ENCODE measurements around the gene MB21D2.
"Not testable (repeated sequence)": the region's sequence is repeated elsewhere in the genome, so short reads cannot be mapped to it uniquely, and the experiment has no call there.

Gene MB21D2

DNA sequence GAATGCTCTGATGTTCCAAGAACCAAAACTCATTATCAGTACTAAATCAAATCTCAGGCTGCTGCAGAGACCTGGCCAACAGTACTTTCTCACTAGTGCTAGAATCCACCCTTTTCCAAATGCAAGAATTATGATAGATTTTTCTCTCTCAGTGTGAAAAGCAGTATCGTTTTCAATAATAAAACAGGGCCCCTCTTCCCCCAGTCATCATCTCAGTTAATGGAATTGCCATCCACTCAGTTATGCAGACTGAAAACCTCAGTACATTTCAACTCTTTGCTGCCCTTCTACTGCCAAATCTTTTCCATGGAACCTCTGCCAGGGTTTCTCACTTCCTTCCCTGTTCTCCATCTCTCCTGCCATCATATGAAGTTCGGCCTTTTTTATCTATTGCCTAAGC lies 117.9 kb downstream of the MB21D2 start:
- DNase-seq, result no peak

DNA sequence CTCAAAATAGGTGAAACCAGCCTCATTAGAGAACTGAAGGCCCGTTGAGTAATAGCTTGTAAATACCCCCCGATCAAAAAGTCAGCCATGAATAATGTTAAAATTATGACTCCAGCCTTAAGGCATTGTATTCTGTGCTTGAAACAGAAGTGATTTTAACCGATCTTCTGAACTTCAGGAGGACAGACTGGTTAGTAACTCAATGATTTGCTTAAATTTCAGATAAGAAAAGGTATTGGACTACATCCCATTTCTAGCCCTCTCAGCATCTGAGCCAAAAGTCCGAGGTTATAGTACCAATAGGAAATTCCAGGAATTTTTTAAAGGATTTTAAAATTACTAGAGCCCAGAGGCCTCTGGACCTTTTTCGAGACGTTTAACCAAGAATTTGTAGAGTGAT lies 122.6 kb downstream of the MB21D2 start:
- DNase-seq, result no peak

DNA sequence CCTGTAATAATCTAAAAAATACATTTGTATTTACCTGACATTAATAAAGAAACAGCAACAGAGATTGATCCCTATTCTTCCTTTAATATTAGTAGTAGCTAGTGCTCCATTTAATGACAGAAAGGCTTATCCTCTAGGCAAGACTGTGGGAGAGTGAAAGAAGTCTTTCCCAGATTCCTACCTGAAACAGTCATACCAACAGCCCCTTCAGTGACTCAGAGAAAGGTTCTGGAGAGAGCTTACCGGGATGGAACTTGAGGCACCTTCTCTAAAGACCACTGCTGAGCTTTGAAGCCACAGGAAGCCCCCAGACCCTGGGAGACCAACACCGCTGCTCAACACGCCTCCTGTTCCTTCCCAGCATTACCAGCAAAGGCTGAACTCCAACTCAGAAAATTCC lies 123.4 kb downstream of the MB21D2 start:
- no peak for DNase-seq

DNA sequence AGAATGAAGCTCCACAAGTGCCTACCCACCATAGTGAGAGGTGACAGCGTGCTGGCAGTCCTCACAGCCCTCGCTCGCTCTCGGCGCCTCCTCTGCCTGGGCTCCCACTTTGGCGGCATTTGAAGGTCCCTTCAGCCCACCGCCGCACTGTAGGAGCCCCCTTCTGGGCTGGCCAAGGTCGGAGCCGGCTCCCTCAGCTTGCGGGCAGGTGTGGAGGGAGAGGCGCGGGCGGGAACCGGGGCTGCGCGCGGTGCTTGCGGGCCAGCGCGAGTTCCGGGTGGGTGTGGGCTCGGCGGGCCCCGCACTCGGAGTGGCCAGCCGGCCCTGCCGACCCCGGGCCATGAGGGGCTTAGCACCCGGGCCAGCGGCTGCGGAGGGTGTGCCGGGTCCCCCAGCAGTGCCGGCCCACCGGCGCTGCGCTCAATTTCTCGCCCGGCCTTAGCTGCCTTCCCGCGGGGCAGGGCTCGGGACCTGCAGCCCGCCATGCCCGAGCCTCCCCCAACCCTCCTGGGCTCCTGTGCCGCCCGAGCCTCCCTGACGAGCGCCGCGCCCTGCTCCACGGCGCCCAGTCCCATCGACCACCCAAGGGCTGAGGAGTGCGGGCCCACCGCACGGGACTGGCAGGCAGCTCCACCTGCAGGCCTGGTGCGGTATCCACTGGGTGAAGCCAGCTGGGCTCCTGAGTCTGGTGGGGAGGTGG lies 128.7 kb downstream of the MB21D2 start:
- not testable (repeated sequence) for DNase-seq

DNA sequence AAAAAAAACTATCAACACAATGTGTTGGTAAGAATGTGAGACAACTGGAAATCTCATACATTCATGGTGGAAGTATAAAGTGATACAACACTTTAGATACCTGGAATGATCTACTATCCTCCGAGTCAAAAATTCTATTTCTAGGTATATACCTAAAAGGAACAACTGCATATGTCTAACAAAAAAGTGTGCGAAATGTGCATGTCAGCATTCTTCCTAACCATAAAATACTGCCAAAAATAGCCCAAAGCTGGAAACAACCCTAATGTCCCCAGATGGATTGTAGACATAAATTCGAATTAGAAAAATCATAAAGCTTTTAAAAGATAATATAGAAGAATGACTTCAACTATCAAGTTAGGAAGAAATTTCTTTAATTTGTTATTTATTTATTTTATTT lies 139.1 kb downstream of the MB21D2 start:
- DNase-seq, result no peak

DNA sequence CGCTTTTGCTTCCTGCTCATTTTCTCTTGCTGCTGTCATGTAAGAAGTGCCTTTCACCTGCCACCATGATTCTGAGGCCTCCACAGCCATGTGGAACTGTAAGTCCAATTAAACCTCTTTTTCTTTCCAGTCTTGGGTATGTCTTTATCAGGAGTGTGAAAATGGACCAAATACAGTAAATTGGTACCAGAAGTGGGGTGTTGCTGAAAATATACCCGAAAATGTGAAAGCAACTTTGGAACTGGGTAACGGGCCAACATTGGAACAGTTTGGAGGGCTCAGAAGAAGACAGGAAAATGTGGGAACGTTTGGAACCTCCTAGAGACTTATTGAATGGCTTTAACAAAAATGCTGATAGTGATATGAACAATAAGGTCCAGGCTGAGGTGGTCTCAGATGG lies 143.3 kb downstream of the MB21D2 start:
- not testable (repeated sequence) for DNase-seq

DNA sequence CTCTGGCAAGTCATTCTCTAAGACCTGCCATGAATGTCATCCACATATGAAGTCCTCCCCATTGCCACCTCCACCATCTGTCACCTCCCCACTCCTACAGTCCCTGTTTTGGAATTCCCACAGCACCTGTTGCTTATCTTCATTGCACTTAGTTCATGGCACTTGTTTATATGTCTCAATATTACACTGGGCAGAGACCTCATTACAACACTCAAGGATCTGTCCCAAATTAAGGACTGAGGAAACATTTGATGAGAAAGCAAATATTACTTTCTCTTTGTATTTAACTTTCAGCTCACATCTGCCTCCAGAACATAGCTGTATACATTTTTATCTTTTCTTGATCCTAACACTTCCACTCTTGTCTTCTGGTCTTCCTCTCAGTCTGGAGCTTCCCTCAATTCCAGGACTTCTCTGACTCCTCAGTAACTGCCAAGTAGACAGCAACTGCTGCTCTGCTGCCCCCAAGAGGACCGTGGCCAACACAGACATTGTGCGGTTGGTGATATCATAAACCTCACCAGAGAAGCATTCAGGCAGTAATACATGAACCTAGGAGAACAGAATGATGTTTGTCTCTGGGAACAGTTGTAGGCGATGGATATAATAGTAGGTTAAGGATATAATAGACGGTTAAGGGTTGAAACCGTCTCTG lies 145.3 kb downstream of the MB21D2 start:
- no peak for DNase-seq

DNA sequence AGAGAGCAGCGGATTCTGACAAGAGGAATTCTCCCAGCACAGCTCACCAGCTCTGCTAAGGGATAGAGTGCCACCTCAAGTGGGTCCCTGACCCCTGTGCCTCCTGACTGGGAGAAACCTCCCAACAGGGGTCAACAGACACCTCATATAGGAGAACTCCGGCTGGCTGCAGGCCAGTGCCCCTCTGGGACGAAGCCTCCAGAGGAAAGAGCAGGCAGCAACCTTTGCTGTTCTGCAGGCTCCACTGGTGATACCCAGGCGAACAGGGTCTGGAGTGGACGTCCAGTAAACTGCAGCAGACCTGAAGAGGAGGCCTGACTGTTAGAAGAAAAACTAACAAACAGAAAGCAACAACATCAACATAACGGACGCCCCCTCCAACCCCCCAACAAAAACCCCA lies 159.0 kb downstream of the MB21D2 start:
- no peak for DNase-seq

DNA sequence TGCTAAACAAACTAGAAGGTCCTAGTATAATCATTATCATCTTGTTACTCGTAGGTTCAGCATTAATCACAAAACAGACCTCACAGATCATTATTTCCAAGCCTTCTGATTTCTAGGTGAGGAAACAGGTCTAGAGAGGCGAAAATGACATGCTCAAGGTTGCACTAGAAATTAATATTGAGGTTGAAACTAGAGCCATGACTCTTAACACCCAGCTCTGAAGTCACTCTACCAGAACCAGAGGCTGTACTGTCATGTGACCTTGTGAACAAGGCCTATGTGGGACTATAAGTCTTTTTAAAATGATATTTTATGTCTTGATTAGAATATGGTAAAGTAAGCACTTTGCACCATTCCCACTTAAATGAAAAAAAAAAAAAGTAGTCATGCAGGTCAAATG lies 166.5 kb downstream of the MB21D2 start:
- DNase-seq, result no peak

DNA sequence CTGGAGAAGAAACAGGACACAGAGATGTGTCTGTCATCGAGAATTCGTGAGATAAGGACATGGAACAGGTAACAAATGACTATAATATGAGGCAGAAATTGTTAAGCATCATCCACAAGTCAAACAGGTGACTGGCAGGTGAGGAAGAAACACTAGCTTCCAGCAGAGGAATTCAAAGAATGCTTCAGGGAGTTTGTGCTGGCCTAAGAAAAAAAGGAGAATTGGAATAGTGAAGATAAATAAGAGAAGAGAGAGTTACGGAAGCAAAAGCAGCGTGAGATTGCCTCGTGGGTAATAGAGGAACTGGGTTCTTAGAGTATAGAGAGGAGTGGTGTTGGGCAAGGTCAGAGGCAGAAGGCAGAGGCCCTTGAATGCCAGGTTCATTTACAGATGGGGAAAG lies 167.5 kb downstream of the MB21D2 start:
- no peak for DNase-seq

DNA sequence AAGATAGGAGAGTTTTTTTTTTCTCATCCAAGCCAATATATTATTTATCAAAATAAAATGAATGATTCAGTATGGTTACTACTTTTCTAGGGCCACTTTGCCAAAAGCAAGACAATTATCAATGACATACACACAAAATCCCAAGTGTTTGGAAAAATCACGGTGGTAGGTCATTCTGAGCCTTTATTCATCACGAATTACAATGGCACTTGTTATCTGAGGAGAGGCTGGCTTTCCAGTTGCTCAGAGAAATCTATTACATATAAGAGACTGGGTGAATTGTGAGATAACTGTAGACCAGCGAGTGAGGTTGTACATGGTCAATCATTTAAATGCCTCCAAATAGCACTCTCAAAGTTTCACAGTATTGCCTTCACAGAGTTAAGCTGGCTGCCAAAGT lies 169.9 kb downstream of the MB21D2 start:
- DNase-seq, result no peak

DNA sequence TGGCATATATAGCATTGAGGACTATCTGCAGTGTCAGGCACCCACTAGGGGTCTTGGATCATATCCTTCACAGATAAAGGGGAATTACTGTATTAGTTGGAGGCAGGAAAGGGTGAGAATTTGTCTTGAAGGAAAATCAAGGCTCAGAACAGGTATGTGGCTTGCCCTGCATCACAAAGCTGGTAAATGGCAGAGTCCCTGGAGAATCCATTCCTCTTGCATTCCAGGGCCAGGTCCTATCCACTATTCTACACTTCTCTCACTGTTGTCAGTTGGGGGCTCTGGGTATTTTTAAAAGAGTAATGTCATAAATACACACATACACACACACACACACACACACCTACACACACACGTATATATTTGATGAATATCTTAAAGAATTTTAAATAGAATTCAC lies 170.5 kb downstream of the MB21D2 start:
- no peak for DNase-seq

Measured in DMS 273 treated with DMSO at 0.1 percent for 48 hours (cell line).